ENCODE data around the gene IL18.
A peak's percentile ranks its signal among the peaks of the same experiment; 100 is the strongest.
"Not testable (repeated sequence)": the region's sequence is repeated elsewhere in the genome, so short reads cannot be mapped to it uniquely, and the experiment has no call there.

IL18 gene

GRCh38 chr11:112114460-112114859, 49.4 kb downstream of the IL18 start:
- no peak for DNase-seq

GRCh38 chr11:112113539-112114457, 50.1 kb downstream of the IL18 start:
- peak; percentile 49 for DNase-seq

GRCh38 chr11:112106070-112106469, 57.8 kb downstream of the IL18 start:
- no peak for DNase-seq

- no peak for DNase-seq
Measured at GRCh38 chr11:112103446-112103845, 60.4 kb downstream of the IL18 start.

- DNase-seq = no peak
Measured at GRCh38 chr11:112100462-112100861, 63.4 kb downstream of the IL18 start.

GRCh38 chr11:112097734-112098528, 66.0 kb downstream of the IL18 start:
- DNase-seq = no peak

GRCh38 chr11:112096194-112096593, 67.7 kb downstream of the IL18 start:
- no peak for DNase-seq

GRCh38 chr11:112095302-112095701, 68.6 kb downstream of the IL18 start:
- not testable (repeated sequence) for DNase-seq
